ENCODE results near the gene PCDHGA1.
"Not testable (repeated sequence)": the region's sequence is repeated elsewhere in the genome, so short reads cannot be mapped to it uniquely, and the experiment has no call there.

DNA sequence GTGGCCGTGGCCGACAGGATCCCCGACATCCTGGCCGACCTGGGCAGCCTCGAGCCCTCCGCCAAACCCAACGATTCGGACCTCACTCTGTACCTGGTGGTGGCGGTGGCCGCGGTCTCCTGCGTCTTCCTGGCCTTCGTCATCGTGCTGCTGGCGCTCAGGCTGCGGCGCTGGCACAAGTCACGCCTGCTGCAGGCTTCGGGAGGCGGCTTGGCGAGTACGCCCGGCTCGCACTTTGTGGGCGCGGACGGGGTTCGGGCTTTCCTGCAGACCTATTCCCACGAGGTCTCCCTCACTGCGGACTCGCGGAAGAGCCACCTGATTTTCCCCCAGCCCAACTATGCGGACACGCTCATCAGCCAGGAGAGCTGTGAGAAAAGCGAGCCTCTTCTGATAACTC, 15.7 kb downstream of the PCDHGA1 start:
- TF ChIP-seq POLR2AphosphoS5 (IDR thresholded peaks at IDR 0.05): not testable (repeated sequence)
- TF ChIP-seq, protein P1, sequence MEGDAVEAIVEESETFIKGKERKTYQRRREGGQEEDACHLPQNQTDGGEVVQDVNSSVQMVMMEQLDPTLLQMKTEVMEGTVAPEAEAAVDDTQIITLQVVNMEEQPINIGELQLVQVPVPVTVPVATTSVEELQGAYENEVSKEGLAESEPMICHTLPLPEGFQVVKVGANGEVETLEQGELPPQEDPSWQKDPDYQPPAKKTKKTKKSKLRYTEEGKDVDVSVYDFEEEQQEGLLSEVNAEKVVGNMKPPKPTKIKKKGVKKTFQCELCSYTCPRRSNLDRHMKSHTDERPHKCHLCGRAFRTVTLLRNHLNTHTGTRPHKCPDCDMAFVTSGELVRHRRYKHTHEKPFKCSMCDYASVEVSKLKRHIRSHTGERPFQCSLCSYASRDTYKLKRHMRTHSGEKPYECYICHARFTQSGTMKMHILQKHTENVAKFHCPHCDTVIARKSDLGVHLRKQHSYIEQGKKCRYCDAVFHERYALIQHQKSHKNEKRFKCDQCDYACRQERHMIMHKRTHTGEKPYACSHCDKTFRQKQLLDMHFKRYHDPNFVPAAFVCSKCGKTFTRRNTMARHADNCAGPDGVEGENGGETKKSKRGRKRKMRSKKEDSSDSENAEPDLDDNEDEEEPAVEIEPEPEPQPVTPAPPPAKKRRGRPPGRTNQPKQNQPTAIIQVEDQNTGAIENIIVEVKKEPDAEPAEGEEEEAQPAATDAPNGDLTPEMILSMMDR (IDR thresholded peaks at IDR 0.05 in 8 of 11, conservative IDR thresholded peaks at IDR 0.05 in 3 of 11): not testable (repeated sequence)

Measured in spleen (tissue), 7 donors.